K562 (cell line): ENCODE results near the gene NSMCE1. TPM values are rescaled to one million over a fixed set of nuclear protein-coding genes. Genes with fewer than 3 reads are reported as not detected.
A peak's percentile ranks its signal among the peaks of the same experiment; 100 is the strongest.

Source experiments
- ATAC-seq: fragments of 200-7000 bp; cut with Tn5 transposase; 3 replicates; pipeline ENCODE4 v1.9.1; 2020; ENCODE audit warnings: moderate library complexity
- BruUV-seq: library from RNA; stranded (reverse); fragments of 400-500 nt; replicated peaks from 2 replicates; lab custom pipeline; 2021; lab: Mats Ljungman, UMichigan
- CTCF ChIA-PET: fragments of 300-600 bp; formaldehyde crosslinking; extraction: SDS; loops from one replicate; lab custom pipeline; 2021; ENCODE audit warnings: low intra/inter-chr PET ratio; lab: Yijun Ruan, JAX
- POLR2A ChIA-PET: fragments of 300-600, 350-650 bp; sonication (Branson Sonifier 250); formaldehyde crosslinking; extraction: SDS; loops from one replicate; lab custom pipeline; 2021; ENCODE audit warnings: antibody characterized with exemption, inconsistent platforms; lab: Yijun Ruan, JAX
- DNase-seq, 4 experiments: peaks; one replicate each; pipeline versions ENCODE4 v3.0.0 to v3.0.0-alpha.2; 2011 to 2018; ENCODE audit warnings: low spot score in 3 of 4, mixed read lengths in 3 of 4; ENCODE audit errors: extremely low read depth in 1 of 4
- FAIRE-seq: peaks from 2 replicates; lab custom pipeline; 2011; peaks lifted over from hg19 to GRCh38; lab: Jason Lieb, UNC
- H2AFZ ChIP-seq: 2 replicates; pipeline ENCODE4 v1.6.0; 2011; ENCODE audit warnings: low read depth, low read length, control low read depth, inconsistent platforms
- H3K27ac ChIP-seq: fragments of 200-600 bp; 3 replicates; pipeline ENCODE4 v1.8.0; 2011; ENCODE audit warnings: low read depth, mild to moderate bottlenecking, control low read depth, inconsistent platforms, low read length, moderate library complexity, mixed read lengths; ENCODE audit errors: extremely low read depth
- H3K27me3 ChIP-seq, 2 experiments: fragments of 300-600 bp in 1 of 2; 2 replicates in 1 of 2; 3 replicates in 1 of 2; pipeline versions ENCODE4 v1.6.0 to v1.8.0; 2011; ENCODE audit warnings: inconsistent platforms in 2 of 2, low read length in 2 of 2, mild to moderate bottlenecking in 1 of 2, mixed read lengths in 1 of 2, moderate library complexity in 1 of 2; ENCODE audit not compliant: control insufficient read depth in 2 of 2, insufficient read depth in 2 of 2
- H3K36me3 ChIP-seq: fragments of 300-600 bp; 3 replicates; pipeline ENCODE4 v1.8.0; 2011; ENCODE audit warnings: mild to moderate bottlenecking, low read length, inconsistent platforms; ENCODE audit not compliant: control insufficient read depth, insufficient read depth
- H3K4me1 ChIP-seq, 2 experiments: fragments of 200-600 bp in 1 of 2; replicated peaks in 1 of 2; 2 replicates in 1 of 2; 3 replicates in 1 of 2; pipeline versions ENCODE4 v1.5.1 to v1.8.0; 2011; ENCODE audit warnings: inconsistent platforms in 2 of 2, low read length in 2 of 2, mild to moderate bottlenecking in 1 of 2, mixed read lengths in 1 of 2, moderate library complexity in 1 of 2; ENCODE audit not compliant: control insufficient read depth in 2 of 2, insufficient read depth in 2 of 2
- H3K4me2 ChIP-seq: 2 replicates; pipeline ENCODE4 v1.6.1; 2011; ENCODE audit warnings: low read length, control low read depth, inconsistent platforms, mixed read lengths; ENCODE audit not compliant: insufficient read depth
- H3K4me3 ChIP-seq: fragments of 200-600 bp; sonication (generic), shearing (Covaris generic); 2 replicates; pipeline ENCODE4 v1.5.1; 2016; ENCODE audit warnings: control low read depth, inconsistent platforms
- H3K79me2 ChIP-seq: fragments of 200-600 bp; 3 replicates; pipeline ENCODE4 v1.8.0; 2011; ENCODE audit warnings: low read length, inconsistent platforms; ENCODE audit not compliant: control insufficient read depth, insufficient read depth
- H3K9ac ChIP-seq, 2 experiments: 2 replicates each; pipeline versions ENCODE4 v1.6.0 to v1.6.1; 2011; ENCODE audit warnings: low read depth in 2 of 2, low read length in 2 of 2, control low read depth in 1 of 2, inconsistent platforms in 1 of 2, mild to moderate bottlenecking in 1 of 2, mixed read lengths in 1 of 2; ENCODE audit not compliant: insufficient read depth in 1 of 2
- H3K9me1 ChIP-seq: one replicate; pipeline ENCODE4 v1.6.0; 2011; ENCODE audit warnings: inconsistent platforms, mild to moderate bottlenecking, low read length, moderate library complexity; ENCODE audit not compliant: control insufficient read depth, insufficient read depth
- H3K9me3 ChIP-seq: replicated peaks from 2 replicates; pipeline ENCODE4 v1.5.1; 2011; ENCODE audit warnings: low read depth, low read length, inconsistent platforms; ENCODE audit not compliant: control insufficient read depth, insufficient read depth
- H4K20me1 ChIP-seq: replicated peaks from 2 replicates; pipeline ENCODE4 v1.6.1; 2011; ENCODE audit warnings: low read length, inconsistent platforms, mixed read lengths; ENCODE audit not compliant: control insufficient read depth, insufficient read depth
- CSDE1 ChIP-seq, 2 experiments: fragments of 450-650 bp; IDR thresholded peaks; 2 replicates each; pipeline ENCODE4 v1.6.1; 2016; ENCODE audit warnings: mild to moderate bottlenecking in 1 of 2
- GTF2E2 ChIP-seq: fragments of 200-800 bp; sonication (Bioruptor generic); IDR thresholded peaks from 2 replicates; pipeline ENCODE4 v1.6.1; 2016; ENCODE audit warnings: missing genetic modification characterization, missing compliant biosample characterization
- GTF2F1 ChIP-seq: IDR thresholded peaks from 2 replicates; pipeline ENCODE4 v1.6.1; 2011; ENCODE audit warnings: low read depth, low read length, improper control_type of control experiment
- JUN ChIP-seq, 2 experiments: sonication (generic) in 1 of 2; formaldehyde crosslinking in 1 of 2; IDR thresholded peaks; 2 replicates each; pipeline versions ENCODE4 v1.6.1 to v1.8.0; 2012 to 2022; ENCODE audit warnings: borderline replicate concordance in 2 of 2, mild to moderate bottlenecking in 2 of 2, improper control_type of control experiment in 1 of 2, low read depth in 1 of 2, low read length in 1 of 2, missing genetic modification reagents in 1 of 2
- JUNB ChIP-seq: fragments of 450-650 bp; formaldehyde crosslinking; conservative IDR thresholded peaks from 2 replicates; pipeline ENCODE4 v1.4.0; 2020; ENCODE audit warnings: mild to moderate bottlenecking
- JUND ChIP-seq, 2 experiments: IDR thresholded peaks; 2 replicates in 1 of 2; 3 replicates in 1 of 2; pipeline ENCODE4 v1.6.1; 2011; ENCODE audit warnings: borderline replicate concordance in 2 of 2, low read depth in 2 of 2, low read length in 2 of 2, improper control_type of control experiment in 1 of 2, missing biosample characterization in 1 of 2, missing genetic modification characterization in 1 of 2, missing genetic modification reagents in 1 of 2
- MTA3 ChIP-seq: fragments of 450-650 bp; formaldehyde crosslinking; IDR thresholded peaks from 2 replicates; pipeline ENCODE4 v1.6.1; 2017; ENCODE audit warnings: mild to moderate bottlenecking, borderline replicate concordance
- NFXL1 ChIP-seq: fragments of 450-650 bp; formaldehyde crosslinking; IDR thresholded peaks from 2 replicates; pipeline ENCODE4 v1.4.0; 2021; ENCODE audit warnings: mild to moderate bottlenecking
- RBFOX2 ChIP-seq: fragments of 200-400 bp; formaldehyde crosslinking; IDR thresholded peaks from 2 replicates; pipeline ENCODE4 v1.6.1; 2017; ENCODE audit warnings: low read depth, mild to moderate bottlenecking, low read length, moderate library complexity
- SMARCA4 ChIP-seq: fragments of 450-650 bp; IDR thresholded peaks from 2 replicates; pipeline ENCODE4 v1.6.1; 2016
- TEAD4 ChIP-seq, 2 experiments: sonication (generic) in 1 of 2; formaldehyde crosslinking in 1 of 2; IDR thresholded peaks; 2 replicates each; pipeline versions ENCODE4 v1.6.1 to v1.8.0; 2012 to 2022; ENCODE audit warnings: borderline replicate concordance in 1 of 2, inconsistent platforms in 1 of 2, low read length in 1 of 2, mild to moderate bottlenecking in 1 of 2, missing genetic modification reagents in 1 of 2
- ZNF12 ChIP-seq: sonication (generic); formaldehyde crosslinking; IDR thresholded peaks from 2 replicates; pipeline ENCODE4 v1.4.0; 2020; ENCODE audit warnings: mild to moderate bottlenecking, missing genetic modification reagents
- ZNF174 ChIP-seq: fragments of 250-450 bp; sonication (Bioruptor Pico); IDR thresholded peaks from 2 replicates; pipeline ENCODE4 v1.4.0; 2020; ENCODE audit warnings: mild to moderate bottlenecking
- ZNF217 ChIP-seq: sonication (generic); formaldehyde crosslinking; IDR thresholded peaks from 2 replicates; pipeline ENCODE4 v1.8.0; 2022; ENCODE audit warnings: mild to moderate bottlenecking, missing genetic modification reagents
- ZNF41 ChIP-seq: fragments of 250-450 bp; sonication (Bioruptor Pico); conservative IDR thresholded peaks from 2 replicates; pipeline ENCODE4 v1.4.0; 2020; ENCODE audit warnings: mild to moderate bottlenecking
- WGBS: fragments of 100-300 bp; shearing (Covaris generic); methylation state at CpG from one replicate; pipeline ENCODE4 v1.1.6; 2016; ENCODE audit warnings: low coverage, mixed read lengths; ENCODE audit not compliant: insufficient coverage; ENCODE audit errors: missing lambda C conversion rate; 5-methylcytosine and 5-hydroxymethylcytosine counted together
- in situ Hi-C: fragments of 300-500 bp; cut with MboI; formaldehyde crosslinking; loops from 4 replicates; pipeline ENCODE4 v1.15.0; 2018; ENCODE audit warnings: inconsistent platforms, mixed read lengths
- intact Hi-C: fragments of 100-400 bp; cut with micrococcal nuclease; formaldehyde crosslinking; loops from 2 replicates; pipeline ENCODE4 v1.14.2; 2022
- polyA plus RNA-seq, 8 experiments: library from polyadenylated mRNA; depleted of rRNA in 4 of 8; stranded (reverse) in 5 of 8; unstranded in 3 of 8; fragments of >200 nt; fragmentation: Nextera tagmentation in 2 of 8; fragmentation: Illumina TruSeq in 1 of 8; extraction: Ambion mirVana in 2 of 8; extraction: Trizol in 1 of 8; gene quantifications; 2 replicates each; pipeline versions ENCODE4 v1.2.1 to v1.2.3, GENCODE V29; 2011 to 2014; ENCODE audit warnings: inconsistent platforms in 1 of 8, missing spikeins in 1 of 8
- total RNA-seq, 7 experiments: library from RNA; depleted of rRNA in 6 of 7; stranded (reverse); fragments of >200 nt in 6 of 7; fragmentation: Illumina TruSeq in 2 of 7; extraction: Trizol in 2 of 7; gene quantifications; 2 replicates each; pipeline versions ENCODE4 v1.2.1 to v1.2.3, GENCODE V29; 2011 to 2021; ENCODE audit warnings: low replicate concordance in 1 of 7
- TF ChIP-seq, protein P1 (sequence below): fragments of 150-350 bp; IDR thresholded peaks from 2 replicates; pipeline ENCODE4 v1.6.1; 2014; ENCODE audit warnings: low read depth, mild to moderate bottlenecking, low read length, borderline replicate concordance
- TF ChIP-seq, protein P2 (sequence below), 2 experiments: fragments of 450-650 bp in 1 of 2; sonication (generic) in 1 of 2; formaldehyde crosslinking in 1 of 2; IDR thresholded peaks in 1 of 2; conservative IDR thresholded peaks in 1 of 2; 2 replicates each; pipeline versions ENCODE4 v1.6.1 to v1.8.1; 2016 to 2023; ENCODE audit warnings: mild to moderate bottlenecking in 2 of 2, moderate library complexity in 2 of 2, inconsistent platforms in 1 of 2, missing genetic modification reagents in 1 of 2

The NSMCE1 gene
- total and polyA plus RNA-seq, 9 of the 15 experiments (the other 6 are each of a cell fraction or from before 2014, with no cell fraction given): 52.1 to 163 (median 61.5) TPM

DNA sequence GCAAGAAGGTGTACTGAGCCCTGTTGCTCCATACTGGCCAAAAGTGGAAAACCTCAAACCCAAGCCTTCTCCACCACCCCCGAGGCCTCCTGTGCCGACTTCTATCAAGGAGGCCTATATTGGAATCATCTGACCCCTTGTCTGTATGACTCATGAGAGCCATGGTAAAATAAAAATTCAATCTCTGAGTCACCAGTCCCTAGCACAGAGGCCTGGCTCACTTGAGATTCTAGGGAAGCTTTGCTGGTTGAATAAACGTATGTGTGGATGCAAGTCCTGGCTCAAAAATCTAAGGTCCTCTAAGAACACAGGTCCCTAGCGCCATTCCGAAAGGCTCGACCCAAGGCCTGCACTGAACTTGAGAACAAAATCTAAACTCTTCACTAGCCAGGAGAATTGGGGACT, 15.0 kb downstream of the NSMCE1 start:
- Histone ChIP-seq H4K20me1 (no peaks in the 10 kb centered on the region), H3K9me3 (no peaks in the 10 kb centered on the region), H3K79me2 (no peaks in the 10 kb centered on the region), H3K9ac (no peak overlapping the region), H2AFZ (no peak overlapping the region), H3K4me3 (no peak overlapping the region), H3K9me1 (no peaks in the 10 kb centered on the region), H3K4me2 (no peak overlapping the region), H3K27me3 (no peaks in the 10 kb centered on the region), H3K27ac (no peak overlapping the region), H3K36me3 (peaks cover 21% of the 10 kb centered on the region; the same call in 2 of the 3 replicates), H3K4me1 (peaks cover 0 to 3% of the 10 kb centered on the region in 2 experiments; a peak in 2 of 5 replicates)
- in situ Hi-C loops: no loop called here
- ATAC-seq (no peak), DNase-seq (peak in 2 of 4 experiments; percentile 24 to 41), FAIRE-seq (no peak)
- POLR2A ChIA-PET: interaction anchor here (0.9 to 1.2 kb wide), 3 partner anchors 15 to 335 kb away, joined by 3 to 4 read pairs (median 3); partner anchors contain the start of gene NSMCE1
- CTCF ChIA-PET: no interaction called here
- BruUV-seq: no TSS peak
- WGBS: 63% methylated on average over 6 of the region's 6 CpGs
- intact Hi-C loops: no loop called here
- TF ChIP-seq MTA3 (no peak), GTF2F1 (no peak), RBFOX2 (no peak), ZNF217 (CRISPR knock-in tag) (no peak), CSDE1 (IDR thresholded peaks at IDR 0.05) (no peak), NFXL1 (CRISPR knock-in tag) (no peak), JUN (IDR thresholded peaks at IDR 0.05; ENCODE audit: borderline replicate concordance, low read depth, low read length) (peak; percentile 86), JUN (CRISPR knock-in tag; IDR thresholded peaks at IDR 0.05; ENCODE audit: borderline replicate concordance) (no peak), JUND (IDR thresholded peaks at IDR 0.05; ENCODE audit: borderline replicate concordance, low read depth, low read length) (peak; percentile 81; the same call in 1 of the 2 replicates), JUND (tag; IDR thresholded peaks at IDR 0.05; ENCODE audit: borderline replicate concordance, low read depth, low read length) (peak; percentile 40; the same call in 1 of the 3 replicates), ZNF12 (CRISPR knock-in tag) (no peak), GTF2E2 (tag) (0 out of 2 replicates have a peak, but pooled peaks have one; percentile 32), SMARCA4 (peak; percentile 22; the same call in 1 of the 2 replicates), ZNF41 (no peak), JUNB (0 out of 2 replicates have a peak, but pooled peaks have one; percentile 22), ZNF174 (no peak), TEAD4 (IDR thresholded peaks at IDR 0.05; ENCODE audit: low read length) (no peak), TEAD4 (CRISPR knock-in tag; IDR thresholded peaks at IDR 0.05; ENCODE audit: borderline replicate concordance) (no peak)
- TF ChIP-seq, protein P1, sequence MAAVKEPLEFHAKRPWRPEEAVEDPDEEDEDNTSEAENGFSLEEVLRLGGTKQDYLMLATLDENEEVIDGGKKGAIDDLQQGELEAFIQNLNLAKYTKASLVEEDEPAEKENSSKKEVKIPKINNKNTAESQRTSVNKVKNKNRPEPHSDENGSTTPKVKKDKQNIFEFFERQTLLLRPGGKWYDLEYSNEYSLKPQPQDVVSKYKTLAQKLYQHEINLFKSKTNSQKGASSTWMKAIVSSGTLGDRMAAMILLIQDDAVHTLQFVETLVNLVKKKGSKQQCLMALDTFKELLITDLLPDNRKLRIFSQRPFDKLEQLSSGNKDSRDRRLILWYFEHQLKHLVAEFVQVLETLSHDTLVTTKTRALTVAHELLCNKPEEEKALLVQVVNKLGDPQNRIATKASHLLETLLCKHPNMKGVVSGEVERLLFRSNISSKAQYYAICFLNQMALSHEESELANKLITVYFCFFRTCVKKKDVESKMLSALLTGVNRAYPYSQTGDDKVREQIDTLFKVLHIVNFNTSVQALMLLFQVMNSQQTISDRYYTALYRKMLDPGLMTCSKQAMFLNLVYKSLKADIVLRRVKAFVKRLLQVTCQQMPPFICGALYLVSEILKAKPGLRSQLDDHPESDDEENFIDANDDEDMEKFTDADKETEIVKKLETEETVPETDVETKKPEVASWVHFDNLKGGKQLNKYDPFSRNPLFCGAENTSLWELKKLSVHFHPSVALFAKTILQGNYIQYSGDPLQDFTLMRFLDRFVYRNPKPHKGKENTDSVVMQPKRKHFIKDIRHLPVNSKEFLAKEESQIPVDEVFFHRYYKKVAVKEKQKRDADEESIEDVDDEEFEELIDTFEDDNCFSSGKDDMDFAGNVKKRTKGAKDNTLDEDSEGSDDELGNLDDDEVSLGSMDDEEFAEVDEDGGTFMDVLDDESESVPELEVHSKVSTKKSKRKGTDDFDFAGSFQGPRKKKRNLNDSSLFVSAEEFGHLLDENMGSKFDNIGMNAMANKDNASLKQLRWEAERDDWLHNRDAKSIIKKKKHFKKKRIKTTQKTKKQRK: no peak
- TF ChIP-seq, protein P2, sequence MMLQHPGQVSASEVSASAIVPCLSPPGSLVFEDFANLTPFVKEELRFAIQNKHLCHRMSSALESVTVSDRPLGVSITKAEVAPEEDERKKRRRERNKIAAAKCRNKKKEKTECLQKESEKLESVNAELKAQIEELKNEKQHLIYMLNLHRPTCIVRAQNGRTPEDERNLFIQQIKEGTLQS (IDR thresholded peaks at IDR 0.05): peak; percentile 81
- TF ChIP-seq, protein P2 (CRISPR knock-in tag; conservative IDR thresholded peaks at IDR 0.05): no peak
